ENCODE results near the gene SNU13. TPM values are rescaled to one million over a fixed set of nuclear protein-coding genes. Genes with fewer than 3 reads are reported as not detected.

The SNU13 gene
- total and polyA plus RNA-seq, 2 donors = 41.3 to 137 TPM

Small RNA genes lying within 50 kb of the gene (small RNA-seq; reads per million reads assigned to genes)
- gene HMGN2P10 (not detected), gene RF00019 (not detected), gene RNU6-476P (not detected), gene RNU6ATAC22P (not detected)

Other genes starting within 250 kb of the SNU13 start
- gene TOB2, start 242.1 kb downstream of the SNU13 start, total RNA-seq = 20.9 TPM
- 34.0 TPM for gene TOB2, start 242.1 kb downstream of the SNU13 start, polyA plus RNA-seq
- 37.3 TPM for gene PHF5A, start 220.2 kb downstream of the SNU13 start, total RNA-seq
- gene PHF5A, start 220.2 kb downstream of the SNU13 start, polyA plus RNA-seq = 38.1 TPM
- gene ACO2, start 219.8 kb downstream of the SNU13 start, total RNA-seq = 41.8 TPM
- 84.6 TPM for gene ACO2, start 219.8 kb downstream of the SNU13 start, polyA plus RNA-seq
- 12.8 TPM for gene POLR3H, start 144.4 kb downstream of the SNU13 start, total RNA-seq
- gene POLR3H, start 144.4 kb downstream of the SNU13 start, polyA plus RNA-seq = 25.1 TPM
- 1.1 TPM for gene CSDC2, start 127.9 kb downstream of the SNU13 start, total RNA-seq
- 15.1 TPM for gene CSDC2, start 127.9 kb downstream of the SNU13 start, polyA plus RNA-seq
- gene PMM1, start 99.0 kb downstream of the SNU13 start, total RNA-seq = 8.8 TPM
- gene PMM1, start 99.0 kb downstream of the SNU13 start, polyA plus RNA-seq = 63.2 TPM
- gene DESI1, start 67.8 kb downstream of the SNU13 start, total RNA-seq = 12.7 TPM
- 14.5 TPM for gene DESI1, start 67.8 kb downstream of the SNU13 start, polyA plus RNA-seq
- gene XRCC6, start 67.6 kb downstream of the SNU13 start, total RNA-seq = 199 TPM
- gene XRCC6, start 67.6 kb downstream of the SNU13 start, polyA plus RNA-seq = 195 TPM
- 0.95 TPM for gene MEI1, start 10.6 kb upstream of the SNU13 start, total RNA-seq
- gene MEI1, start 10.6 kb upstream of the SNU13 start, polyA plus RNA-seq = 1.3 TPM
- 15.0 TPM for gene CCDC134, start 111.8 kb upstream of the SNU13 start, total RNA-seq
- gene CCDC134, start 111.8 kb upstream of the SNU13 start, polyA plus RNA-seq = 2.4 TPM
- gene SREBF2, start 144.2 kb upstream of the SNU13 start, total RNA-seq = 49.7 TPM
- gene SREBF2, start 144.2 kb upstream of the SNU13 start, polyA plus RNA-seq = 51.3 TPM
- not detected for gene SHISA8, start 226.2 kb upstream of the SNU13 start, total RNA-seq
- gene SHISA8, start 226.2 kb upstream of the SNU13 start, polyA plus RNA-seq = not detected
- 0.53 TPM for gene TNFRSF13C, start 237.9 kb upstream of the SNU13 start, total RNA-seq
- gene TNFRSF13C, start 237.9 kb upstream of the SNU13 start, polyA plus RNA-seq = 0.06 TPM